GM12878 (cell line): ENCODE measurements around the gene NCAPH2. TPM values are rescaled to one million over a fixed set of nuclear protein-coding genes. Genes with fewer than 3 reads are reported as not detected.
A peak's percentile ranks its signal among the peaks of the same experiment; 100 is the strongest.

Source experiments
- BHLHE40 ChIP-seq, 2 experiments: fragments of 450-650 bp in 1 of 2; IDR thresholded peaks; 2 replicates each; pipeline ENCODE4 v1.6.1; 2011 to 2017; ENCODE audit warnings: low read depth in 2 of 2, borderline replicate concordance in 1 of 2, improper control_type of control experiment in 1 of 2, low read length in 1 of 2, mild to moderate bottlenecking in 1 of 2
- CBX3 ChIP-seq: fragments of 200-600 bp; sonication (generic); IDR thresholded peaks from 2 replicates; pipeline ENCODE4 v1.6.1; 2016; ENCODE audit warnings: low read depth, borderline replicate concordance
- CHD2 ChIP-seq: IDR thresholded peaks from 2 replicates; pipeline ENCODE4 v1.6.1; 2011; ENCODE audit warnings: low read depth, low read length, improper control_type of control experiment, borderline replicate concordance
- ESRRA ChIP-seq: IDR thresholded peaks from 2 replicates; pipeline ENCODE4 v1.6.1; 2012; ENCODE audit warnings: mild to moderate bottlenecking, low read length, improper control_type of control experiment
- IKZF1 ChIP-seq: fragments of 450-650 bp; conservative IDR thresholded peaks from 2 replicates; pipeline ENCODE4 v1.6.1; 2017; ENCODE audit warnings: antibody characterized with exemption, mild to moderate bottlenecking
- IKZF2 ChIP-seq, 2 experiments: fragments of 450-650 bp; IDR thresholded peaks; 2 replicates each; pipeline ENCODE4 v1.6.1; 2017; ENCODE audit warnings: mild to moderate bottlenecking in 2 of 2, moderate library complexity in 2 of 2
- KLF5 ChIP-seq: fragments of 450-650 bp; IDR thresholded peaks from 2 replicates; pipeline ENCODE4 v1.6.1; 2014; ENCODE audit warnings: mild to moderate bottlenecking; ENCODE audit not compliant: partially characterized antibody
- LARP7 ChIP-seq: fragments of 450-650 bp; IDR thresholded peaks from 2 replicates; pipeline ENCODE4 v1.6.1; 2017; ENCODE audit warnings: mild to moderate bottlenecking
- NR2C1 ChIP-seq: fragments of 450-650 bp; IDR thresholded peaks from 2 replicates; pipeline ENCODE4 v1.6.1; 2017; ENCODE audit warnings: antibody characterized with exemption, mild to moderate bottlenecking, moderate library complexity
- NR2F1 ChIP-seq: fragments of 450-650 bp; conservative IDR thresholded peaks from 2 replicates; pipeline ENCODE4 v1.6.1; 2017; ENCODE audit warnings: mild to moderate bottlenecking
- PAX5 ChIP-seq: IDR thresholded peaks from 2 replicates; pipeline ENCODE4 v1.6.1; 2011; ENCODE audit warnings: low read depth, low read length, borderline replicate concordance
- POLR2AphosphoS2 ChIP-seq: IDR thresholded peaks from 2 replicates; pipeline ENCODE4 v1.6.1; 2011; ENCODE audit warnings: low read depth, mild to moderate bottlenecking, low read length, improper control_type of control experiment, moderate library complexity
- POLR2AphosphoS5 ChIP-seq: IDR thresholded peaks from 2 replicates; pipeline ENCODE4 v1.6.1; 2011; ENCODE audit warnings: mild to moderate bottlenecking, low read length, inconsistent platforms
- RELA ChIP-seq: fragments of 450-650 bp; IDR thresholded peaks from 2 replicates; pipeline ENCODE4 v1.8.0; 2014; ENCODE audit warnings: borderline replicate concordance; ENCODE audit not compliant: partially characterized antibody
- SMARCA5 ChIP-seq: fragments of 450-650 bp; IDR thresholded peaks from 2 replicates; pipeline ENCODE4 v1.6.1; 2017; ENCODE audit warnings: mild to moderate bottlenecking
- ZNF207 ChIP-seq: fragments of 450-650 bp; IDR thresholded peaks from 2 replicates; pipeline ENCODE4 v1.6.1; 2014; ENCODE audit warnings: antibody characterized with exemption, mild to moderate bottlenecking, borderline replicate concordance
- ZNF217 ChIP-seq: fragments of 450-650 bp; IDR thresholded peaks from 2 replicates; pipeline ENCODE4 v1.6.1; 2017; ENCODE audit warnings: antibody characterized with exemption, mild to moderate bottlenecking
- ZNF384 ChIP-seq: IDR thresholded peaks from 2 replicates; pipeline ENCODE4 v1.6.1; 2012; ENCODE audit warnings: low read depth, mild to moderate bottlenecking, low read length, improper control_type of control experiment, borderline replicate concordance
- ZZZ3 ChIP-seq: IDR thresholded peaks from 2 replicates; pipeline ENCODE4 v1.6.1; 2011; ENCODE audit warnings: low read depth; ENCODE audit not compliant: control insufficient read depth, insufficient read length
- polyA plus RNA-seq, 11 experiments: library from polyadenylated mRNA; depleted of rRNA in 4 of 11; unstranded in 6 of 11; stranded (reverse) in 5 of 11; fragments of >200 nt; fragmentation: Nextera tagmentation in 4 of 11; fragmentation: Illumina TruSeq in 1 of 11; extraction: Ambion mirVana in 4 of 11; extraction: Trizol in 1 of 11; gene quantifications; 1 replicate in 1 of 11; 2 replicates in 10 of 11; pipeline versions ENCODE4 v1.2.1 to v1.2.3, GENCODE V29; 2011 to 2016; ENCODE audit warnings: inconsistent platforms in 2 of 11, missing spikeins in 2 of 11, low read depth in 1 of 11
- total RNA-seq, 4 experiments: library from RNA; depleted of rRNA in 3 of 4; stranded (reverse); fragments of >200 nt in 3 of 4; fragmentation: Illumina TruSeq in 1 of 4; extraction: Trizol in 1 of 4; gene quantifications; 2 replicates each; pipeline versions ENCODE4 v1.2.1 to v1.2.3, GENCODE V29; 2013 to 2021
- TF ChIP-seq, protein P1 (sequence below): fragments of 450-650 bp; IDR thresholded peaks from 2 replicates; pipeline ENCODE4 v1.6.1; 2017; ENCODE audit warnings: mild to moderate bottlenecking, moderate library complexity
- TF ChIP-seq, protein P2 (sequence below): IDR thresholded peaks from 2 replicates; pipeline ENCODE4 v1.6.1; 2011; ENCODE audit warnings: mild to moderate bottlenecking, low read depth, low read length, moderate library complexity; ENCODE audit not compliant: insufficient replicate concordance
- TF ChIP-seq, protein P3 (sequence below): IDR thresholded peaks from 2 replicates; pipeline ENCODE4 v1.6.1; 2012; ENCODE audit warnings: low read depth, low read length, improper control_type of control experiment
- TF ChIP-seq, protein P4 (sequence below): IDR thresholded peaks from 2 replicates; pipeline ENCODE4 v1.6.1; 2011; ENCODE audit warnings: low read depth, low read length, improper control_type of control experiment, borderline replicate concordance

NCAPH2 gene
- total and polyA plus RNA-seq, 10 of the 15 experiments (the other 5 are each of a cell fraction or from before 2014, with no cell fraction given): 5.0 to 110 (median 59.9) TPM

DNA sequence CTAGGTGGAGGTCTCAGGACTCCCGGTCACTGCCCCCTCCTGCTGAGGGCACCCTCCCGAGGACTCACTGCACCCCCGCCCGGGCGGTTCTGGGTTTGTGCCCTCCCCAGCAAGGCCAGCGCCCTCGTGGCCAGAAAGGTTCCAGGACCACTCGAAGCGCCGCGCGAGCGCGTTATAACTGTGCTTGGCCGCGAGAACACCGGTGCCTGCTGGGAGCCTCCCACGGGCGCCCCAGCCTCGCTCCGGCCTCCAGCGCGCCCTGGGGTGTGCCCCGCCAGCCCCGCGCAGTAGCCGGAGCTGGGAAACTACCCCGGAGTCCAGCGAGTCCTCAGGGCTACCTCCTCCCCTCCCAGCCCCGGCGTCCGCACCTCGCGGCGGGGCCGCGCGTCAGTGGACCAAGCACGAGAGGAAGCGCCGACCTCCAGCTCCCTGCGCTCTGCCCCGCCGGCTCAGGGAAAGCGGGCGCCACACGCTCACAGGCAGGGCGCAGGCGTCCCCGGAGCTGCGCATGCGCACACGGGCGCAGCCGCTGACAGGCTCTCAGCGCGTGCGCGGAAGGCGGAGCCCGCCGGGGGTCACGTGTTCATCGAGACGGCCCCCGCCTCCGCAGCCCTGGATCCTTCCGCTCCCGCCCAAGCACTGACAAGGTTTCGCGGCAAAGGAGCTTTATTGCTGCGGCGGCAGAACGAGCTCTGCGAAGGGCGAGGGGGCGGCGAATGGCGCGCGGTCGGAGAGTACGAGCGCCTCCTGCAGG lies 17.3 kb downstream of the NCAPH2 start, which contains the start of gene SCO2 (continued):
- TF ChIP-seq, protein P1, sequence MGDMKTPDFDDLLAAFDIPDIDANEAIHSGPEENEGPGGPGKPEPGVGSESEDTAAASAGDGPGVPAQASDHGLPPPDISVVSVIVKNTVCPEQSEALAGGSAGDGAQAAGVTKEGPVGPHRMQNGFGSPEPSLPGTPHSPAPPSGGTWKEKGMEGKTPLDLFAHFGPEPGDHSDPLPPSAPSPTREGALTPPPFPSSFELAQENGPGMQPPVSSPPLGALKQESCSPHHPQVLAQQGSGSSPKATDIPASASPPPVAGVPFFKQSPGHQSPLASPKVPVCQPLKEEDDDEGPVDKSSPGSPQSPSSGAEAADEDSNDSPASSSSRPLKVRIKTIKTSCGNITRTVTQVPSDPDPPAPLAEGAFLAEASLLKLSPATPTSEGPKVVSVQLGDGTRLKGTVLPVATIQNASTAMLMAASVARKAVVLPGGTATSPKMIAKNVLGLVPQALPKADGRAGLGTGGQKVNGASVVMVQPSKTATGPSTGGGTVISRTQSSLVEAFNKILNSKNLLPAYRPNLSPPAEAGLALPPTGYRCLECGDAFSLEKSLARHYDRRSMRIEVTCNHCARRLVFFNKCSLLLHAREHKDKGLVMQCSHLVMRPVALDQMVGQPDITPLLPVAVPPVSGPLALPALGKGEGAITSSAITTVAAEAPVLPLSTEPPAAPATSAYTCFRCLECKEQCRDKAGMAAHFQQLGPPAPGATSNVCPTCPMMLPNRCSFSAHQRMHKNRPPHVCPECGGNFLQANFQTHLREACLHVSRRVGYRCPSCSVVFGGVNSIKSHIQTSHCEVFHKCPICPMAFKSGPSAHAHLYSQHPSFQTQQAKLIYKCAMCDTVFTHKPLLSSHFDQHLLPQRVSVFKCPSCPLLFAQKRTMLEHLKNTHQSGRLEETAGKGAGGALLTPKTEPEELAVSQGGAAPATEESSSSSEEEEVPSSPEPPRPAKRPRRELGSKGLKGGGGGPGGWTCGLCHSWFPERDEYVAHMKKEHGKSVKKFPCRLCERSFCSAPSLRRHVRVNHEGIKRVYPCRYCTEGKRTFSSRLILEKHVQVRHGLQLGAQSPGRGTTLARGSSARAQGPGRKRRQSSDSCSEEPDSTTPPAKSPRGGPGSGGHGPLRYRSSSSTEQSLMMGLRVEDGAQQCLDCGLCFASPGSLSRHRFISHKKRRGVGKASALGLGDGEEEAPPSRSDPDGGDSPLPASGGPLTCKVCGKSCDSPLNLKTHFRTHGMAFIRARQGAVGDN: peak; percentile 75
- TF ChIP-seq CHD2 (peak; percentile 82), LARP7 (peak; percentile 59), NR2F1 (peak; percentile 40; the same call in 1 of the 2 replicates), CBX3 (no peak), SMARCA5 (peak; percentile 75; the same call in 1 of the 2 replicates), NR2C1 (no peak; the same call in 1 of the 2 replicates), POLR2AphosphoS5 (peak; percentile 10), POLR2AphosphoS2 (peak; percentile 96; the same call in 1 of the 2 replicates), ZZZ3 (no peak), IKZF1 (peak; percentile 100), PAX5 (0 out of 2 replicates have a peak, but pooled peaks have one; percentile 8), KLF5 (peak; percentile 61), ESRRA (peak; percentile 76; the same call in 1 of the 2 replicates), BHLHE40 (IDR thresholded peaks at IDR 0.05; ENCODE audit: borderline replicate concordance in 1 of 2, low read depth in 2 of 2, low read length in 1 of 2) (peak; percentile 84 to 95), ZNF217 (no peak), ZNF384 (no peak), ZNF207 (no peak), RELA (peak; percentile 69), IKZF2 (IDR thresholded peaks at IDR 0.05) (peak in 1 of 2 experiments; percentile 7; a peak in 1 of 4 replicates)
- TF ChIP-seq, protein P2, sequence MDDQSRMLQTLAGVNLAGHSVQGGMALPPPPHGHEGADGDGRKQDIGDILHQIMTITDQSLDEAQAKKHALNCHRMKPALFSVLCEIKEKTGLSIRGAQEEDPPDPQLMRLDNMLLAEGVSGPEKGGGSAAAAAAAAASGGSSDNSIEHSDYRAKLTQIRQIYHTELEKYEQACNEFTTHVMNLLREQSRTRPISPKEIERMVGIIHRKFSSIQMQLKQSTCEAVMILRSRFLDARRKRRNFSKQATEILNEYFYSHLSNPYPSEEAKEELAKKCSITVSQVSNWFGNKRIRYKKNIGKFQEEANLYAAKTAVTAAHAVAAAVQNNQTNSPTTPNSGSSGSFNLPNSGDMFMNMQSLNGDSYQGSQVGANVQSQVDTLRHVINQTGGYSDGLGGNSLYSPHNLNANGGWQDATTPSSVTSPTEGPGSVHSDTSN: peak; percentile 76
- TF ChIP-seq, protein P3, sequence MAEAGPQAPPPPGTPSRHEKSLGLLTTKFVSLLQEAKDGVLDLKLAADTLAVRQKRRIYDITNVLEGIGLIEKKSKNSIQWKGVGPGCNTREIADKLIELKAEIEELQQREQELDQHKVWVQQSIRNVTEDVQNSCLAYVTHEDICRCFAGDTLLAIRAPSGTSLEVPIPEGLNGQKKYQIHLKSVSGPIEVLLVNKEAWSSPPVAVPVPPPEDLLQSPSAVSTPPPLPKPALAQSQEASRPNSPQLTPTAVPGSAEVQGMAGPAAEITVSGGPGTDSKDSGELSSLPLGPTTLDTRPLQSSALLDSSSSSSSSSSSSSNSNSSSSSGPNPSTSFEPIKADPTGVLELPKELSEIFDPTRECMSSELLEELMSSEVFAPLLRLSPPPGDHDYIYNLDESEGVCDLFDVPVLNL: peak; percentile 53; the same call in 1 of the 2 replicates
- TF ChIP-seq, protein P4, sequence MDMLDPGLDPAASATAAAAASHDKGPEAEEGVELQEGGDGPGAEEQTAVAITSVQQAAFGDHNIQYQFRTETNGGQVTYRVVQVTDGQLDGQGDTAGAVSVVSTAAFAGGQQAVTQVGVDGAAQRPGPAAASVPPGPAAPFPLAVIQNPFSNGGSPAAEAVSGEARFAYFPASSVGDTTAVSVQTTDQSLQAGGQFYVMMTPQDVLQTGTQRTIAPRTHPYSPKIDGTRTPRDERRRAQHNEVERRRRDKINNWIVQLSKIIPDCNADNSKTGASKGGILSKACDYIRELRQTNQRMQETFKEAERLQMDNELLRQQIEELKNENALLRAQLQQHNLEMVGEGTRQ: peak; percentile 87
